ENCODE results near the gene MINDY3.
"Not testable (repeated sequence)": the region's sequence is repeated elsewhere in the genome, so short reads cannot be mapped to it uniquely, and the experiment has no call there.

MINDY3 gene

GRCh38 chr10:15884447-15884846, 24.1 kb upstream of the MINDY3 start:
- no peak overlapping the region for H3K4me3 ChIP-seq (ENCODE audit: low read depth, low read length)
- H3K27ac ChIP-seq = no peak overlapping the region
- no peaks in the 10 kb centered on the region for H3K27me3 ChIP-seq (replicated peaks)
- in situ Hi-C loops (cut with HindIII; ENCODE audit: low pct_ligation_motif_present, low sequenced_read_pairs) = no loop called here
- TF ChIP-seq CTCF (IDR thresholded peaks at IDR 0.05; ENCODE audit: low read depth, low read length, missing control alignments) = no peak
- DNase-seq = no peak
- H3K36me3 ChIP-seq (replicated peaks) = no peaks in the 10 kb centered on the region

GRCh38 chr10:15881542-15881941, 21.2 kb upstream of the MINDY3 start:
- no peak for DNase-seq
- TF ChIP-seq CTCF (IDR thresholded peaks at IDR 0.05; ENCODE audit: low read depth, low read length, missing control alignments) = no peak
- Histone ChIP-seq H3K36me3 (replicated peaks) (no peaks in the 10 kb centered on the region), H3K4me3 (ENCODE audit: low read depth, low read length) (no peak overlapping the region), H3K27ac (no peak overlapping the region), H3K27me3 (replicated peaks) (no peaks in the 10 kb centered on the region)
- in situ Hi-C loops (cut with HindIII; ENCODE audit: low pct_ligation_motif_present, low sequenced_read_pairs) = no loop called here

- no peak for DNase-seq
These were observed 19.4 kb upstream of the MINDY3 start for GRCh38 chr10:15879663-15880062.

GRCh38 chr10:15879058-15879457, 18.8 kb upstream of the MINDY3 start:
- no peaks in the 10 kb centered on the region for H3K36me3 ChIP-seq (replicated peaks)
- no peak overlapping the region for H3K4me3 ChIP-seq (ENCODE audit: low read depth, low read length)
- peak; percentile 52 for TF ChIP-seq CTCF (IDR thresholded peaks at IDR 0.05; ENCODE audit: low read depth, low read length, missing control alignments)
- in situ Hi-C loops (cut with HindIII; ENCODE audit: low pct_ligation_motif_present, low sequenced_read_pairs) = no loop called here
- H3K27me3 ChIP-seq (replicated peaks) = no peaks in the 10 kb centered on the region
- H3K27ac ChIP-seq = no peak overlapping the region
- peak; percentile 27 for DNase-seq

More at GRCh38 chr10:15879663-15880062, 19.4 kb upstream of the MINDY3 start:
- no peaks in the 10 kb centered on the region for H3K36me3 ChIP-seq (replicated peaks)
- no peak overlapping the region for H3K4me3 ChIP-seq (ENCODE audit: low read depth, low read length)
- no peaks in the 10 kb centered on the region for H3K27me3 ChIP-seq (replicated peaks)
- in situ Hi-C loops (cut with HindIII; ENCODE audit: low pct_ligation_motif_present, low sequenced_read_pairs) = no loop called here
- H3K27ac ChIP-seq = no peak overlapping the region
- TF ChIP-seq CTCF (IDR thresholded peaks at IDR 0.05; ENCODE audit: low read depth, low read length, missing control alignments) = no peak

GRCh38 chr10:15877836-15878576, 17.7 kb upstream of the MINDY3 start:
- H3K36me3 ChIP-seq (replicated peaks) = no peaks in the 10 kb centered on the region
- in situ Hi-C loops (cut with HindIII; ENCODE audit: low pct_ligation_motif_present, low sequenced_read_pairs) = no loop called here
- no peak overlapping the region for H3K4me3 ChIP-seq (ENCODE audit: low read depth, low read length)
- H3K27ac ChIP-seq = no peak overlapping the region
- DNase-seq = no peak
- TF ChIP-seq CTCF (IDR thresholded peaks at IDR 0.05; ENCODE audit: low read depth, low read length, missing control alignments) = no peak
- no peaks in the 10 kb centered on the region for H3K27me3 ChIP-seq (replicated peaks)

- DNase-seq; in situ Hi-C loops (cut with HindIII; ENCODE audit: low pct_ligation_motif_present, low sequenced_read_pairs); H3K4me3 ChIP-seq (ENCODE audit: low read depth, low read length); H3K27ac ChIP-seq; H3K36me3 ChIP-seq (replicated peaks); H3K27me3 ChIP-seq (replicated peaks): not testable (repeated sequence)
These were observed 16.0 kb upstream of the MINDY3 start for GRCh38 chr10:15876274-15876673.

GRCh38 chr10:15872645-15873044, 12.3 kb upstream of the MINDY3 start:
- H3K36me3 ChIP-seq (replicated peaks); DNase-seq; in situ Hi-C loops (cut with HindIII; ENCODE audit: low pct_ligation_motif_present, low sequenced_read_pairs); H3K4me3 ChIP-seq (ENCODE audit: low read depth, low read length); H3K27ac ChIP-seq; H3K27me3 ChIP-seq (replicated peaks): not testable (repeated sequence)

Data from brain microvascular endothelial cell (primary cell).